ENCODE results near the gene SNX9.

The SNX9 gene

GRCh38 chr6:157974341-157974894 lies 151.4 kb downstream of the SNX9 start:
- H3K4me3 ChIP-seq (ENCODE audit: low read length): no peak overlapping the region
- DNase-seq (ENCODE audit: low read depth): peak; percentile 21
- TF ChIP-seq, protein P1, sequence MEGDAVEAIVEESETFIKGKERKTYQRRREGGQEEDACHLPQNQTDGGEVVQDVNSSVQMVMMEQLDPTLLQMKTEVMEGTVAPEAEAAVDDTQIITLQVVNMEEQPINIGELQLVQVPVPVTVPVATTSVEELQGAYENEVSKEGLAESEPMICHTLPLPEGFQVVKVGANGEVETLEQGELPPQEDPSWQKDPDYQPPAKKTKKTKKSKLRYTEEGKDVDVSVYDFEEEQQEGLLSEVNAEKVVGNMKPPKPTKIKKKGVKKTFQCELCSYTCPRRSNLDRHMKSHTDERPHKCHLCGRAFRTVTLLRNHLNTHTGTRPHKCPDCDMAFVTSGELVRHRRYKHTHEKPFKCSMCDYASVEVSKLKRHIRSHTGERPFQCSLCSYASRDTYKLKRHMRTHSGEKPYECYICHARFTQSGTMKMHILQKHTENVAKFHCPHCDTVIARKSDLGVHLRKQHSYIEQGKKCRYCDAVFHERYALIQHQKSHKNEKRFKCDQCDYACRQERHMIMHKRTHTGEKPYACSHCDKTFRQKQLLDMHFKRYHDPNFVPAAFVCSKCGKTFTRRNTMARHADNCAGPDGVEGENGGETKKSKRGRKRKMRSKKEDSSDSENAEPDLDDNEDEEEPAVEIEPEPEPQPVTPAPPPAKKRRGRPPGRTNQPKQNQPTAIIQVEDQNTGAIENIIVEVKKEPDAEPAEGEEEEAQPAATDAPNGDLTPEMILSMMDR (IDR thresholded peaks at IDR 0.05; ENCODE audit: insufficient read depth, low read depth, low read length, missing control alignments): no peak

- DNase-seq (ENCODE audit: low read depth): no peak
- TF ChIP-seq, protein P1 (IDR thresholded peaks at IDR 0.05; ENCODE audit: insufficient read depth, low read depth, low read length, missing control alignments): no peak
- no peak overlapping the region for H3K4me3 ChIP-seq (ENCODE audit: low read length)
These were observed 151.9 kb downstream of the SNX9 start for GRCh38 chr6:157974967-157975366.

GRCh38 chr6:157975456-157975855 lies 152.4 kb downstream of the SNX9 start:
- DNase-seq (ENCODE audit: low read depth): no peak
- TF ChIP-seq, protein P1 (IDR thresholded peaks at IDR 0.05; ENCODE audit: insufficient read depth, low read depth, low read length, missing control alignments): no peak
- no peak overlapping the region for H3K4me3 ChIP-seq (ENCODE audit: low read length)

GRCh38 chr6:157976345-157977175 lies 153.5 kb downstream of the SNX9 start:
- H3K4me3 ChIP-seq (ENCODE audit: low read length): no peak overlapping the region
- DNase-seq (ENCODE audit: low read depth): no peak
- TF ChIP-seq, protein P1 (IDR thresholded peaks at IDR 0.05; ENCODE audit: insufficient read depth, low read depth, low read length, missing control alignments): no peak

DNA sequence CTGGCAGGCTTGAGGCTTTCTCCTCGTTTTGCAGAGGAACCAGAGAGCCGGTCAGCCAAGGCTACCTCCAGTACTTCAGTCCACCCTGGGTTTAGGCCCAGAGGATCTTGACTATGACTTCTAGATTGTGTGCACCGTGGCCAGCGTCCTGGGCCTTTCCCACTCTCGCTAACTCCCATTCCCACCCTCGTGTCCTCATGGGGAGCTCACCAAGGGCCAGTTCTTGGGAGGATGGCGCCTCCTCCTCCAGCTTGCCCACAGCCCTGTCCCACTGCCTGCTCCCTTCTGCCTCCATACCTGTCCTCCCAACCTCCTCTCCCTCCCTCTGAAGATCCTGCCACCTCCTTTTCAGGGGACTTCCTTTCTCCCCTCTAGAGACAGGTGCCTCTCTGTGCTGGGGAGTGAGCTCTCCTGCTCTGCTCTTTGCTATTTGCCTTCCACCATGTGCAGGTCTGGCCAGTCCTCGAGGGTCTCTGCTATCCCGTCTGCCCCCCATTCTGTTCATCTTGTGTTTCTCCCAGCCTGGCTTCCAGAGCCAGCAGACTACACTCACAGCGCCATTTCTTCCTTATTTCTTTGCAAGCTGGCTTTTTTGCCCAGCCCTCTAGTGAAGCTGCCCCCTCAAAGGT lies 154.2 kb downstream of the SNX9 start:
- no peak for DNase-seq (ENCODE audit: low read depth)
- TF ChIP-seq, protein P1 (IDR thresholded peaks at IDR 0.05; ENCODE audit: insufficient read depth, low read depth, low read length, missing control alignments): no peak

GRCh38 chr6:157978021-157978783 lies 155.2 kb downstream of the SNX9 start:
- TF ChIP-seq, protein P1 (IDR thresholded peaks at IDR 0.05; ENCODE audit: insufficient read depth, low read depth, low read length, missing control alignments): no peak
- no peak for DNase-seq (ENCODE audit: low read depth)
- no peak overlapping the region for H3K4me3 ChIP-seq (ENCODE audit: low read length)

More for the DNA sequence above, 154.2 kb downstream of the SNX9 start:
- no peak overlapping the region for H3K4me3 ChIP-seq (ENCODE audit: low read length)
